CD1c-positive myeloid dendritic cell (primary cell): ENCODE results near the gene RNF144B.
"Not testable (repeated sequence)": the region's sequence is repeated elsewhere in the genome, so short reads cannot be mapped to it uniquely, and the experiment has no call there.

Experiments used
- DNase-seq: peaks from one replicate; pipeline ENCODE4 v3.0.0-alpha.2; 2016; ENCODE audit errors: extremely low spot score

RNF144B gene

GRCh38 chr6:18371010-18371409, 16.1 kb upstream of the RNF144B start:
- no peak for DNase-seq

- DNase-seq, result no peak
These were observed 15.5 kb upstream of the RNF144B start for GRCh38 chr6:18371656-18372055.

DNA sequence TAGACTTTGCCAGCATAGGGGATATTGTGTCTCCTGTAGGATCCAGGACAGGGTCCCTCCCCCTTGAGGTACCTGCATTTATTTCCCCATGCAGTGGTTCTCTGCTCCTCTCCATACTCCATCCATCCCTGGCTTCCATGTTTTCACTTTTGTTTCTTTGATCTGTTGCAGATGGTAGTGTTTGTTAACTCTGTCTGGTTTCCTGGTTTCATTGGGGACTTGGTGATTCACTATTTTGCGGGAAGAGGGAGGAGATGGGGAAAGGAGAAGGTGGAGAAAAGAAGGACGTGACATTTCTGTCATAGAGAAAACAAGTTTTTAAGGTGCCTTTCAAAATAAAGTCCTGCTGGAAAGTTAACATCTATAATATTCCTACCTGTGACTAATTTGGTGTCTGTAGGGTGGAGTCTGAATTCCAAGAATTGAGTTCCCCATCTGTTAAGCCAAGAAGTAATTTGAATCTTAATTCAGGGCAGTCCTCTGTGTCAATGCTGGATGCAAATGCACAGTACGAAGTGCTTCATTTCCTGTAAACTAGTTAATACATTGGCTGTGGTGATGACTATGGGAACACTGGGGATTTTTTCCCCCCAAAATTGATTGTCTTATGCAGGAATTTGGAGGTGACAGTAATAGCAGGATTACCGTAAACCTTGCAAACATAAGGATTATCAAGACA, 6.9 kb upstream of the RNF144B start:
- DNase-seq, result no peak

- no peak for DNase-seq
These were observed 6.3 kb upstream of the RNF144B start for GRCh38 chr6:18380851-18381250.

DNA sequence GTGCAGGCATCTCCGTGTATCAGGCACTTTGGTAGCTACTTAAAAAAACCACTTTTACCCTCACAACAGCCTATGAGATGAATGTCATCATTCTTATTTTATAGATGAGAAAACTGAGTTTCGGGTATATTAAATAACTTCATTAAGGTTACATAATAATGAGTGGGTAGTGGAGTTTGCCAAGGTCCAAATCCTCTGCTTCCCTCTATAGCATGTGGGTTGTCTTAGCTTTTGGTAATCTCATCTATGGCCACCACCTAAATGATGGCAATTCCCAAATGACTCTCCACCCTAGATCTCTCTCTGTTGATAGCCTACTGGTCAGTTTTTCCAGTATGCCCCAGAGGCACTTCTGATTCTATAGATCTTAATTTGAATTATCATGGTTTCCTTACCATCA, 3.7 kb upstream of the RNF144B start:
- no peak for DNase-seq

GRCh38 chr6:18384621-18385020, 2.5 kb upstream of the RNF144B start:
- DNase-seq, result no peak

DNA sequence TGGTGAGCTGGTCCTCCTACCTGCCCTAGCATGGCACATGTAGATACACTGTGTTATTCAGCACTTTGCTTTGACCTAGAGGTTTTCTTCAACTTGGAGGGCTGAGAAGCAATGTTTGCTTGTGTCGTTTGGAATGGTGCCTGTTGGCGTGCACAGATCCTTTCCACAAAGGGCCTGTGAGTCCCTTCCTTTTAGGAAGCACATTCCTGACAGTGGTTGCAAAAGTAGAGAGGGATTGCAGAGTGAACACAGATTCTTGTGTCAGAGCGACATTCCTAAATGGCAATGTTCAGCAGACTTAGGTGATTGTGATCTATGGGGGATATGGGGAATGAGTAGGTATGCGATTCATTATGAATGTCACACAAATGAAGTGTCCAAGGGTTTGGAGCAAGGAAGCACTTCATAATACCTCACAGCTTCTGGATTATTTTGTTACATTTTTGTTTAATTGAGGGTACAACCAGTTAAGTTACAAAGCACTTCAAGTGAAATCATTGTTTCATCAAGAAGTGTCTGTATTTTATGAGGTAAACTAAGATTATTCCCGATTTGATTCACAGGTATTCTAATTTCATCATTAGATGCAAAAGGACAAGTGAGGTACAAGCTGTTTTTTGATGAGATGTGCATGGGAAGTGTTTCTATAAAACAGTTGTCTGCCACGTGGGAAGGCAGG, 713 bp upstream of the RNF144B start:
- DNase-seq, result no peak

DNA sequence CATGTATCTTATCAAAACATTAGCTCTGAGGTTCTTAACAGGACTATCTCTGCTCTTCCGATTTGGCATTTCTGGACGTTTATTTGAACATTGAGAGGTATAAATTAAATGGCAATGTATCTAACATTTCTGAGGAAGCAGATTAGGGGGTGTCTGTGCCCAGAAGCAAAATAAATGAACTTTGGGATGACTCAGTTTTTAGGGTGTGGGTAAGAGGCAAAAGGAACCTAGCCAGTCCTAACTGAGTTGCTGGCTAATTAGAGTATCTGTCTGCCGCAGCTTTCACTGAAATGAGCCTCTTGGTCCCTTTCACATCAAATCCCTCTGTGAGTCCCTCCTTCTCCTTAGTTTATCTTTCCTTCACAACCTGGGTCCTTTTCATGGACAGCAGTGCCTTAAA, 1.1 kb downstream of the RNF144B start:
- peak; percentile 41 for DNase-seq

GRCh38 chr6:18388942-18389341, 1.8 kb downstream of the RNF144B start:
- DNase-seq, result no peak

- no peak for DNase-seq
These were observed 2.3 kb downstream of the RNF144B start for GRCh38 chr6:18389479-18389878.

- DNase-seq, result no peak
These were observed 3.3 kb downstream of the RNF144B start for GRCh38 chr6:18390476-18390875.

DNA sequence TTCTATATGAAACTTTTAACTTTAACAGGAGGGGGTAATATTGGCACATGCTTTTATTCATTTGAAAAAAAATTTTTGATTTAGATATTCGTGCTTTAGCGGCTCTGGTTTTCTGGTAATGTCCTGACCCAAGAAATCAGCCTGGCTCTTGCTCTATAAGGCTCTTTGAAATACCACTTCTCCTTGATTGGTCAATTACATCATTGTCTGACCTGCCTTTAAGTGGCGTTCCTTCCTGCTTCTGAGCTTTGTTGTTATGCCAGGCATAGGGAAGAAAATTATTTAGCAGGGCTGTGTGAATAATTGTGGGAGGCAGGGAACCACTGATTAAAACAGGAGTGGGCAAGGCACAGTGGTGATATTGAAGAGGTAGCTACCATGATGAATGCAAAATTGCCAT, 3.9 kb downstream of the RNF144B start:
- peak; percentile 53 for DNase-seq

- no peak for DNase-seq
These were observed 5.3 kb downstream of the RNF144B start for GRCh38 chr6:18392346-18392877.

DNA sequence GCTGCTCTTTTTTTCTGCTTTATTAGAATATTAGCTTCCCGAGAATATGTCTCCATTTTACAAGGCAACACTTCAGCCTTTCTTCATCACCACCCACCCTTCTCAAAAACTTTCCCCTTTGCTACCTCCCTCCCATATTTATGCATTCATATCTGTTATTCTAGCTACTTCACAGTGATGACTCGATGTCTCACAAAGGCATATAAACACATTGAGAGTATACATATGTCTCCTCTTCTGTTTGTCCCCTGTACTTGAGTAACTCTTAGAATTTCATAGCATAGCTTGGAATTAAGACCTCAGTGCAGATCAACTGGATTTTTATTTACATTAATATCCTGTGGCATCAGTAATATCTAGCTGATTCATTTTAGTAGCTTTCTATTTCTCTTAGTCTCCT, 6.5 kb downstream of the RNF144B start:
- DNase-seq, result no peak

DNA sequence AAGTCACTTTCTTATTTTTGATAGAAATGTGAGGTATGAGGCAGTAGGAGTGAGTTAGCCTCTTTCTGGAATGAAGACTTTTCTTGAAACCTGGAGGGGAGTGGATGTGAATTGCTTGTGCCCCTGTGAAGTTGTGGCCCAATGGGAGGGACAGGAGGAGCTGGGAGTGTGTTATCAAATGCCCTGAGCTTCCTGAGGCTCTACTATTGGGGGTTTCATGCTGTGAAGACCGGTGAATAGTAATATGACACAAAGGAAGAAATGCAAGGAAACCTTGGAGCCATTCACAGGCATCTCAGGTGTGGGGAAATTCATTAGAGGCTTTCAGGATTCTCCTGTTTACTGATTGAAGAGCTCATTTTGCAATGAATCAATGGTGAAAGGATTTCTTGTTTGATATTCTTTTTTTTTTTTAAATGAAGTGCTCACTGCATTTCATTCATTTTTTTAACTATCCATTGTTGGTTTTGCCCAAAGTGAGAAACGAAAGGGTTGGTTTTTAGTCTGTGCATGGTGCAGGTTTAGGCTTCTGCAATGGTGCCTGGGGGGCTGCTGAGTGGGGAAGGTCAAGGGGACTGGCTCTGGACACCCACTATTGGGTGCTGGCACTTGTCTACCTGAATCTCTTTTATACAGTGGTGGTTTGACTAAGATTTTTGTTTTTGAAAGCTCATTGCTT, 8.2 kb downstream of the RNF144B start:
- no peak for DNase-seq

- DNase-seq, result no peak
These were observed 8.7 kb downstream of the RNF144B start for GRCh38 chr6:18395856-18396197.

DNA sequence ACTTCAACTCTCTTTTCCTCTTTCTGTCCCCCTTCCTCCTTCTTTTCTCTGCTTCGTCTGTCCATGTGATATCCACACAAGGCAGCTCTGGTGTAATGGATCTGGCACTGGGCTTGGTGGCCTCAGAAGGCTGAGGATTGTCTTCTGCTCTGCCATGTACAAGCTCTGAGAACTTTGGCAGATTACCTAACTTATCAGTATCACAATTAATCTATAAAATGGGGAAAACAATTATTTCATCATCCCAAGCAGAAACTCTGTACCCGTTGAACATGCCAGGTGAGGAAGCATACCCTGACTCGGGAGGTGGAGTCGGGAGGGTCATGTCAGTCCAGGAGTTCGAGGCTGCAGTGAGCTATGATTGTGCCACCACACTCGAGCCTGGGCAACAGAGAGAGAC, 10.6 kb downstream of the RNF144B start:
- no peak for DNase-seq

GRCh38 chr6:18398225-18398624, 11.1 kb downstream of the RNF144B start:
- DNase-seq, result not testable (repeated sequence)

DNA sequence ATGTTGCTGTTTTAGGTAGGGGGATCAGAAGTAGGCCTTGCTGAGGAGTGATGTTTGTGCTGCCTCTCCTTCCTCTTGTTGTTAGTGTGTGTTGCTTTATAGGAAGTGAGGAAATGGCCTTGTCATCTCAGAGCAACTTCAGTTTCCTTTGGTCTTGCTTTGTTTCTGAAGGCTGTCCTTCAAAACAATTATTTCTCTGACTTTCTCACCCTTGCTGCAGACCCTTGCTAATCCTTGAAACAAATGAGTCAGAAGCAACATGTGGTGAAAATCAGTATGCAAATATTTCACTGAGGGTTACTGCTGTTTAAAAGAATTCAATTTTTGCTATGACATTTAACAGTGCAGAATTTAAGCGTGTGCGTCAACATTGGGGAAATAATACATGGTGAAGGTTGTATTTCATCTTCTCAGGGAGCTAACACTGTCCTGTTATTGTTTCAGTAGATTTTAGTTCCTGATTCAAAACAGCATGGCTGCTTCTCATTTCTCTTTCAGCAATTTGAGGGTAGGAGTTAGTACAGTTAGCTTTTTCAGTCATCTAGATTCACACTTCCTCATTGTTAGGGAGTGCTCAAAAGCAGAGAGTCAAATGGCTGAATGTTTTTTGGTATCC, 13.8 kb downstream of the RNF144B start:
- peak; percentile 86 for DNase-seq

DNA sequence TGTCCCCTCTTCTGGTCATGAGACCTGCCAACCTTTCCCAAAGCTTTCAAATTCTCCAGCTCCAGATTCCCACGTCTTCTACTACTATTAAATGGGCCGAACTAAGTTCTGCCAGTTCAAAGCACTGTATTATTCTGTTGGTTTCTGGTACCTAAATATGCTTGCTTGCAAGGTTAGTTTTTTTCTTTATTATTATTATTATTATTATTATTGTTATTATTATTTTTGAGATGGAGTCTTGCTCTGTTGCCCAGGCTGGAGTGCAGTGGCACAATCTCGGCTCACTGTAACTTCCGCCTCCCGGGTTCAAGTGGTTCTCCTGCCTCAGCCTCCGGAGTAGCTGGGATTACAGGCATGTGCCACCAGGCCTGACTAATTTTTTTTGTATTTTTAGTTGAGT, 17.8 kb downstream of the RNF144B start:
- DNase-seq, result not testable (repeated sequence)

DNA sequence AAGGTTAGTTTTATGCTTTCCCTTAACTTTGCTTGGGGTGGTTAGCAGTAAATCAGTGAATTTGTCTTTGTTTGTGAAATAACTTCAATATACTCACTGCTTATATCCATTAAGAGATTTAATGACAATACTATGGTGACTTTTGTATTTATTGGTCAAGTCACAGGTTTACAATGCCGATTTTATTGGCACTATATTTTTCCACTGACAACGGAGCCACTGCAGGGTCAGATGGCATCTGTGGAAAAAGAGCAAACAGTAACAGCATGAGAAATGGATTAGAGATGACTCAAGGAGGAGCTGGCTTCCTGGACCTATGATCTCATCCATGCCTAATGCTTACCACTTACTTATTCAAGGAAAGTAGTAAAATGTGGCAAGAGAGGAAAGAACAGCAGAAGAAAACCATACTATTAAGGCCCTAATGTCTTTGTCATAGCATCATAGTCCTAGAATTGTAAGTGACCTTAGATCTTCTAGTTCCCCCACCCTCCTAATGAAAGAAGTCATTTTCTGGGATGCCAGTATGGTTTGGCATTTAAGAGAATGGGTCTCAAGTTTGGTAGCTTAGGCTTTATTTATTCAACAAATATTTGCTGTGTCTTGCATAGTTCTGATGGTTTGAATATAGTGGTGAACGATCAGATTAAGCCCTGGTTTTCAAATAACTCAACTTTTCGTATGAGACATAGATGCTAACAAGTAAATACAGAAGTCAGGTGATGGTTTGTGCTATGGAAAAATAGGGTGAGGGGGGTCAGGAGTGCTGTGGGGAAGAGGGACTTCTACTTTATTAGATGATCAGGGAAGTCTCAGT, 18.5 kb downstream of the RNF144B start:
- DNase-seq, result no peak
